ENCODE measurements around the gene ST6GALNAC6. TPM values are rescaled to one million over a fixed set of nuclear protein-coding genes. Genes with fewer than 3 reads are reported as not detected.

The ST6GALNAC6 gene
- total RNA-seq, 2 experiments from 2014 or later = 36.9 to 38.8 TPM

DNA sequence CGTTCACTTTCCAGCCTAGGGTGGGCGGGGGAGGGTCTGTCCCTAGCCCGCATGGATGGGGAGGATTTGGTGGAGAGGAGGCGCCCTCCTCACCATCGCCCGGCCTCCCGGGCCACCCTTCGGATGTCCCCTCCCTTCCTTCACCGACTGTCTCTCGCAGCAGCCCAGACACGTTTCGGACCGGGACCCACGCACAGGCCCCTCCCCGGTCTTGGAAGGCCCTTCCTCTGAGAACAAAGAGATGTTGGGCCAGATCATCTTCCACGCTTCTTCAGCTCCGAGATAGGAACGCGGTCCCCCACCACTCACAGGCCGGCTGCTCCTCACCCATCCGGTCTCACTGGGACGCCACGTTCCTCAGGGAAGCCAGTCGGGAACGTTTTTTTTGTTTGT lies 38.9 kb upstream of the ST6GALNAC6 start:
- TF ChIP-seq, protein P1, sequence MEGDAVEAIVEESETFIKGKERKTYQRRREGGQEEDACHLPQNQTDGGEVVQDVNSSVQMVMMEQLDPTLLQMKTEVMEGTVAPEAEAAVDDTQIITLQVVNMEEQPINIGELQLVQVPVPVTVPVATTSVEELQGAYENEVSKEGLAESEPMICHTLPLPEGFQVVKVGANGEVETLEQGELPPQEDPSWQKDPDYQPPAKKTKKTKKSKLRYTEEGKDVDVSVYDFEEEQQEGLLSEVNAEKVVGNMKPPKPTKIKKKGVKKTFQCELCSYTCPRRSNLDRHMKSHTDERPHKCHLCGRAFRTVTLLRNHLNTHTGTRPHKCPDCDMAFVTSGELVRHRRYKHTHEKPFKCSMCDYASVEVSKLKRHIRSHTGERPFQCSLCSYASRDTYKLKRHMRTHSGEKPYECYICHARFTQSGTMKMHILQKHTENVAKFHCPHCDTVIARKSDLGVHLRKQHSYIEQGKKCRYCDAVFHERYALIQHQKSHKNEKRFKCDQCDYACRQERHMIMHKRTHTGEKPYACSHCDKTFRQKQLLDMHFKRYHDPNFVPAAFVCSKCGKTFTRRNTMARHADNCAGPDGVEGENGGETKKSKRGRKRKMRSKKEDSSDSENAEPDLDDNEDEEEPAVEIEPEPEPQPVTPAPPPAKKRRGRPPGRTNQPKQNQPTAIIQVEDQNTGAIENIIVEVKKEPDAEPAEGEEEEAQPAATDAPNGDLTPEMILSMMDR (IDR thresholded peaks at IDR 0.05) = no peak
- Mint-ChIP-seq H3K9me3 (no peaks in the 10 kb centered on the region), H3K27ac (peak overlapping the region; percentile 74), H3K4me3 (peak overlapping the region; percentile 48), H3K27me3 (no peaks in the 10 kb centered on the region), H3K36me3 (ENCODE audit: low read depth) (peaks cover 42% of the 10 kb centered on the region), H3K4me1 (ENCODE audit: low read depth) (peaks cover 41% of the 10 kb centered on the region)
- ATAC-seq (no peak), DNase-seq (no peak)
- POLR2A ChIA-PET = interaction anchor here (1.0 kb wide), 1 partner anchor 17 kb away, joined by 4 read pairs; no protein-coding TSS in a partner anchor
- intact Hi-C loops (cut with micrococcal nuclease) = loop anchor here (5.0 kb wide), 1 partner anchor 39 kb away; no protein-coding TSS in a partner anchor
- CTCF ChIA-PET = interaction anchor here (30.0 kb wide), 1 partner anchor 90 kb away, joined by 631 read pairs; no protein-coding TSS in a partner anchor

DNA sequence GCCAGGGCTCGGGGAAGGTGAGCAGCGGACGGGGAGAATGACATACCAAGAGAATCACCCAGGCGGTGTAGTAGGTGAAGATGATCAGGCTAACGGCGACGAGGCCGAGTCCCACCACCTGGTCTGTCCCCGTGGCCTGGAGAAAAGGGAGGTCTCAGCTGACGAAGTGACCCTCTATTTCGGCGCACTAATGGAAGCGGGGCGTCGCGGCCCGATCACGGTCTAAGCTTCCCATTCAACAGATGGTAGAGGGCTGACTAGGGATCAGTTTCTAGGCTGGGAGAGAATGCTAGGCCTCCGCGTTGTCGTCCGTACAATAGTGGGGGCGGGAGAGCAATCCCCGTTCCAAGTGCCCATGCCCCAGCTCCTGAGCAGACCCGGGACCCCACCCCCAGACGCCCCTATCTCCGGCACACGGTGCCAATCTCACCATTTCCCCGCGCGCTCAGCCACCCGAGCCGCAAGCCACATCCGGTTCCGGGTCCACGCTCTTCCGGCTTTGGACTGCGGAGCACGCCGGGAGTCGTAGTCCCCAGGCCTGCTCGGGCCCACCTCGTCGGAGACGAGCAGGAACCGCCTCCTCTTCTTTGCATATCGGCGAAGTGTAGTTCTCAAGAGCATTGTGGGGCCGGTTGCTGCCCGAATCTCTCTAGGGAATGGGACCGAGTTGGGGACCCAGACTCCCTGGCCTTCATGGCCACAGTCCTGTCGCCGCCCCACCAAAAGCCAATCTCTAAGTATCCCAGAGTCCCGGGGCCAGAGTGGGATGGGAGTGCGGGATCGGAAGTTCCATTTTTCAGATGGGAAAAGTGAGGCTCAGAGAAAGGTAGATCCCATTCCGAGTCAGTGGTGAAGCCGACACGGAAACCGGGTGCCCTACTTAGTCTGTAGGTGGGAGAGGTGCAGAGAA lies 38.2 kb upstream of the ST6GALNAC6 start, which contains the start of gene DPM2:
Gene DPM2 (minus strand): TSS at position 467 of the 910 bp plus-strand sequence. CDS start 34 bp downstream, at position 433.
- peaks cover 36% of the 10 kb centered on the region for H3K4me1 Mint-ChIP-seq (ENCODE audit: low read depth)
- peak; percentile 91 for DNase-seq
- intact Hi-C loops (cut with micrococcal nuclease) = loop anchor here (5.0 kb wide), 1 partner anchor 40 kb away; no protein-coding TSS in a partner anchor
- H3K4me3 Mint-ChIP-seq = peak within 1 kb of the TSS; percentile 93
- H3K27ac Mint-ChIP-seq = peak within 1 kb of the TSS; percentile 95
- no peaks in the 10 kb centered on the region for H3K9me3 Mint-ChIP-seq
- TF ChIP-seq, protein P1 (IDR thresholded peaks at IDR 0.05) = no peak
- ATAC-seq = peak; percentile 93
- H3K36me3 Mint-ChIP-seq (ENCODE audit: low read depth) = peaks cover 40% of the 10 kb centered on the region
- ChIA-PET CTCF (interaction anchor here (1.0 to 30.0 kb wide), 4 partner anchors 16 to 98 kb away, joined by 3 to 631 read pairs (median 4); no protein-coding TSS in a partner anchor), POLR2A (interaction anchor here (0.9 to 1.8 kb wide), 15 partner anchors 9 to 160 kb away, joined by 3 to 13 read pairs (median 4); partner anchors contain the start of gene SH2D3C)
- no peaks in the 10 kb centered on the region for H3K27me3 Mint-ChIP-seq

- ChIA-PET POLR2A (interaction anchor here (0.9 to 1.8 kb wide), 14 partner anchors 9 to 159 kb away, joined by 3 to 13 read pairs (median 4); partner anchors contain the start of gene SH2D3C), CTCF (interaction anchor here (1.0 to 1.4 kb wide), 3 partner anchors 16 to 99 kb away, joined by 3 to 4 read pairs (median 3); no protein-coding TSS in a partner anchor)
- H3K27me3 Mint-ChIP-seq = no peaks in the 10 kb centered on the region
- TF ChIP-seq, protein P1 (IDR thresholded peaks at IDR 0.05) = no peak
- intact Hi-C loops (cut with micrococcal nuclease) = loop anchor here (5.0 kb wide), 1 partner anchor 40 kb away; no protein-coding TSS in a partner anchor
- H3K9me3 Mint-ChIP-seq = no peaks in the 10 kb centered on the region
- ATAC-seq (no peak), DNase-seq (no peak)
- H3K4me3 Mint-ChIP-seq = peak overlapping the region; percentile 93
- peaks cover 36% of the 10 kb centered on the region for H3K4me1 Mint-ChIP-seq (ENCODE audit: low read depth)
- peaks cover 36% of the 10 kb centered on the region for H3K36me3 Mint-ChIP-seq (ENCODE audit: low read depth)
- H3K27ac Mint-ChIP-seq = peak overlapping the region; percentile 95
Measured at GRCh38 chr9:127937056-127937387, 37.6 kb upstream of the ST6GALNAC6 start.

GRCh38 chr9:127936347-127936852 lies 37.0 kb upstream of the ST6GALNAC6 start:
- Mint-ChIP-seq H3K27ac (peak overlapping the region; percentile 95), H3K9me3 (no peaks in the 10 kb centered on the region), H3K4me1 (ENCODE audit: low read depth) (peaks cover 39% of the 10 kb centered on the region), H3K36me3 (ENCODE audit: low read depth) (peaks cover 35% of the 10 kb centered on the region), H3K27me3 (no peaks in the 10 kb centered on the region), H3K4me3 (peak overlapping the region; percentile 93)
- POLR2A ChIA-PET = interaction anchor here (1.0 to 1.8 kb wide), 13 partner anchors 8 to 156 kb away, joined by 3 to 13 read pairs (median 4); no protein-coding TSS in a partner anchor
- DNase-seq (no peak), ATAC-seq (no peak)
- intact Hi-C loops (cut with micrococcal nuclease) = loop anchor here (5.0 kb wide), 1 partner anchor 41 kb away; no protein-coding TSS in a partner anchor
- CTCF ChIA-PET = interaction anchor here (1.4 to 1.8 kb wide), 3 partner anchors 15 to 99 kb away, joined by 3 to 6 read pairs (median 4); no protein-coding TSS in a partner anchor
- TF ChIP-seq, protein P1 (IDR thresholded peaks at IDR 0.05) = no peak
